Hepatocyte (in vitro differentiated cells): ENCODE measurements around the gene PSMB4. TPM values are rescaled to one million over a fixed set of nuclear protein-coding genes. Genes with fewer than 3 reads are reported as not detected.

Source experiments
- DNase-seq: peaks from one replicate; pipeline ENCODE4 v3.0.0-alpha.2; 2016; ENCODE audit warnings: low spot score
- H2AFZ ChIP-seq: fragments of 200-600 bp; sonication (generic); 2 replicates; pipeline ENCODE4 v1.6.0; 2016; ENCODE audit warnings: antibody characterized with exemption, mild to moderate bottlenecking
- H3K27ac ChIP-seq: fragments of 200-600 bp; sonication (generic); 2 replicates; pipeline ENCODE4 v1.5.1; 2016; ENCODE audit warnings: mild to moderate bottlenecking
- H3K27me3 ChIP-seq: fragments of 200-600 bp; sonication (generic); 2 replicates; pipeline ENCODE4 v1.6.1; 2016
- H3K36me3 ChIP-seq: fragments of 200-600 bp; sonication (generic); replicated peaks from 2 replicates; pipeline ENCODE4 v1.5.1; 2016; ENCODE audit warnings: low read depth; ENCODE audit not compliant: insufficient read depth
- H3K4me1 ChIP-seq: fragments of 200-600 bp; sonication (generic); 2 replicates; pipeline ENCODE4 v1.5.1; 2016; ENCODE audit warnings: mild to moderate bottlenecking, moderate library complexity; ENCODE audit not compliant: insufficient read depth
- H3K4me2 ChIP-seq: fragments of 200-600 bp; sonication (generic); 2 replicates; pipeline ENCODE4 v1.6.0; 2016
- H3K4me3 ChIP-seq: fragments of 200-600 bp; sonication (generic); 2 replicates; pipeline ENCODE4 v1.5.1; 2016; ENCODE audit warnings: mild to moderate bottlenecking
- H3K79me2 ChIP-seq: fragments of 200-600 bp; sonication (generic); 2 replicates; pipeline ENCODE4 v1.6.0; 2017; ENCODE audit warnings: mild to moderate bottlenecking
- H3K9me2 ChIP-seq: fragments of 200-600 bp; sonication (generic); replicated peaks from 2 replicates; pipeline ENCODE4 v1.6.0; 2017; ENCODE audit warnings: mild to moderate bottlenecking; ENCODE audit not compliant: insufficient read depth
- H3K9me3 ChIP-seq: fragments of 200-600 bp; sonication (generic); 2 replicates; pipeline ENCODE4 v1.5.1; 2016; ENCODE audit warnings: low read depth, mild to moderate bottlenecking
- H4K20me1 ChIP-seq: fragments of 200-600 bp; sonication (generic); 2 replicates; pipeline ENCODE4 v1.6.0; 2016; ENCODE audit warnings: mild to moderate bottlenecking; ENCODE audit not compliant: insufficient read depth, poor library complexity, severe bottlenecking
- EZH2 ChIP-seq: fragments of 200-600 bp; sonication (generic); IDR thresholded peaks from 2 replicates; pipeline ENCODE4 v1.6.1; 2016; ENCODE audit warnings: antibody characterized with exemption, mild to moderate bottlenecking, borderline replicate concordance
- EZH2phosphoT487 ChIP-seq: fragments of 200-600 bp; sonication (generic); IDR thresholded peaks from one replicate; pipeline ENCODE4 v1.6.1; 2018; ENCODE audit warnings: antibody characterized with exemption, mild to moderate bottlenecking, low read depth, moderate library complexity; ENCODE audit not compliant: unreplicated experiment, severe bottlenecking
- WGBS: methylation state at CpG from one replicate; pipeline ENCODE4 v1.1.6; 2016; ENCODE audit warnings: low lambda C conversion rate; ENCODE audit errors: missing lambda C conversion rate; 5-methylcytosine and 5-hydroxymethylcytosine counted together
- polyA plus RNA-seq: library from polyadenylated mRNA; unstranded; fragments of >200 nt; fragmentation: Nextera tagmentation; extraction: Ambion mirVana; gene quantifications from 2 replicates; pipeline ENCODE4 v1.2.1, GENCODE V29; 2016
- small RNA-seq: library from RNA; depleted of rRNA; stranded (forward); fragments of <200 nt; gene quantifications from one replicate; pipeline ENCODE3, GENCODE V24; 2014
- total RNA-seq: library from RNA; depleted of rRNA; stranded (reverse); fragments of >200 nt; gene quantifications from 2 replicates; pipeline ENCODE4 v1.2.3, GENCODE V29; 2014
- TF ChIP-seq, protein P1 (sequence below): fragments of 200-600 bp; sonication (generic); IDR thresholded peaks from 2 replicates; pipeline ENCODE4 v1.5.1; 2016; ENCODE audit warnings: antibody characterized with exemption, mild to moderate bottlenecking; ENCODE audit not compliant: poor library complexity

The PSMB4 gene
- total and polyA plus RNA-seq, 2 experiments from 2014 or later, result 71.4 to 240 TPM

DNA sequence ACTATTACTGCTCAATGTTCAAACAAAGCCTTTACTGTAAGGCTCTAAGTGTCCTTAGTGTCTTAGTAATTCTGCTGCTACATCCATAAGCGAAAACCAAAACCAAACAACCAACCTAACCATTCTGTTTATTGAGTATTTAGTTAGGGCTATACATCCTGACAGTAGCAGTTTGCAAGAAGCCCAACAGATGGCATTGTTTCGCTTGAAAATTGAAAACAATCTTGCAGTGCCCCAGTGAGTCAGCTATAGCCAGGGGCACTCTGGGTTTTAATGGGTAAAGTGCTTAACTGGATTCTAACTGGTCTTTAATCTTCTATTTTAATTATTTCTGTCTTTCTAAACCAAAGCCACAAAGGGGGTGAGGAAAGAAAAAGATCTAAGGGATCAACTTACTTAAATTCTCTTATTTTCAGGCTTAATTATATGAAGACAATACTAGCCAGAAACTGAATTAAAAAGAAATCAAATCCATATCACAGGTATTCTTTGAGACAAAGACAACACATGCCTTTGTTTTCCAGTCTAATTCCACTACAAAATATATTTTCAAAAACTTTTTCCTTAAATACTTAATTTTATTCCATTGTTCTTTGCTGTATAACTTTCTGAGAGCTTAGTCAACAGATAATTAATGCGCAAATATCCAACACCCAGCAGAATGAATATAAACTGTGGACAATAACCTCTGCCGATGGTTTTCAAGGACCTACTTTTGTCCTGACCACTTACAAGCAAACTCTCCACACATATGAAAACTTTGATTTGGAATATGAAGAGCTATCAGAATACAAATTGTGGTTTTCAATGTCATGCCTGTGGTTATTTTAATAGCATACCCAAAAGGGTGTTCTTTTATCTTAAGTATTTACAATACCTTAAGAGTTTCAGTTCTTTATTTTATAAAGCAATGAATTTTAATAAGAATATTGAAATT, 44.7 kb downstream of the PSMB4 start:
- H3K36me3 ChIP-seq, result no peaks in the 10 kb centered on the region
- peak overlapping the region; percentile 8 for H3K27ac ChIP-seq
- H3K4me1 ChIP-seq, result no peaks in the 10 kb centered on the region
- TF ChIP-seq EZH2, result no peak
- TF ChIP-seq EZH2phosphoT487, result no peak
- TF ChIP-seq, protein P1, sequence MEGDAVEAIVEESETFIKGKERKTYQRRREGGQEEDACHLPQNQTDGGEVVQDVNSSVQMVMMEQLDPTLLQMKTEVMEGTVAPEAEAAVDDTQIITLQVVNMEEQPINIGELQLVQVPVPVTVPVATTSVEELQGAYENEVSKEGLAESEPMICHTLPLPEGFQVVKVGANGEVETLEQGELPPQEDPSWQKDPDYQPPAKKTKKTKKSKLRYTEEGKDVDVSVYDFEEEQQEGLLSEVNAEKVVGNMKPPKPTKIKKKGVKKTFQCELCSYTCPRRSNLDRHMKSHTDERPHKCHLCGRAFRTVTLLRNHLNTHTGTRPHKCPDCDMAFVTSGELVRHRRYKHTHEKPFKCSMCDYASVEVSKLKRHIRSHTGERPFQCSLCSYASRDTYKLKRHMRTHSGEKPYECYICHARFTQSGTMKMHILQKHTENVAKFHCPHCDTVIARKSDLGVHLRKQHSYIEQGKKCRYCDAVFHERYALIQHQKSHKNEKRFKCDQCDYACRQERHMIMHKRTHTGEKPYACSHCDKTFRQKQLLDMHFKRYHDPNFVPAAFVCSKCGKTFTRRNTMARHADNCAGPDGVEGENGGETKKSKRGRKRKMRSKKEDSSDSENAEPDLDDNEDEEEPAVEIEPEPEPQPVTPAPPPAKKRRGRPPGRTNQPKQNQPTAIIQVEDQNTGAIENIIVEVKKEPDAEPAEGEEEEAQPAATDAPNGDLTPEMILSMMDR, result peak; percentile 87
- peaks cover 93% of the 10 kb centered on the region for H4K20me1 ChIP-seq
- H3K4me3 ChIP-seq, result no peak overlapping the region
- peaks cover 97% of the 10 kb centered on the region for H3K79me2 ChIP-seq
- 42% methylated on average over 4 of the region's 4 CpGs for WGBS
- no peak overlapping the region for H3K4me2 ChIP-seq
- no peaks in the 10 kb centered on the region for H3K9me2 ChIP-seq
- DNase-seq, result peak; percentile 87
- H3K27me3 ChIP-seq, result no peaks in the 10 kb centered on the region
- H2AFZ ChIP-seq, result no peak overlapping the region
- no peaks in the 10 kb centered on the region for H3K9me3 ChIP-seq

DNA sequence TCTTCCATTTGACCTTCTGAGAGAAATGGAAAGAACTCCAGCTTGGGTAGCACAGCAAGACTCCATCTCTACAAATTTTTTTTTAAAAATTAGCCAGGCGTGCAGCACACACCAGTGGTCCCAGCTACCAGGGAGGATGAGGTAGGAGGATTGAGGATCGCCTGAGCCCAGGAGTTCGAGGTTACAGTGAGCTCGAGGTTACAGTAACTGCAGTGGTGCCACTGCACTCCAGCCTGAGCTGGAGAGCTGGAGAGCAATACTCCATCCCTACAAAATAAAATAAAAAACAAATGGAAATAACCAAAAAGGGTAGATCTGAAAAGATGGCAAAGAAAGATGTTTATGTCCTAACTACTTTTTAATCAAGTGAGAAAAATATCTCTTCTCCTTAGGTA, 45.4 kb downstream of the PSMB4 start:
- H3K36me3 ChIP-seq, result no peaks in the 10 kb centered on the region
- peaks cover 97% of the 10 kb centered on the region for H3K79me2 ChIP-seq
- H3K4me2 ChIP-seq, result no peak overlapping the region
- TF ChIP-seq EZH2 (no peak), EZH2phosphoT487 (no peak)
- TF ChIP-seq, protein P1, result no peak
- WGBS, result 73% methylated on average over 4 of the region's 4 CpGs
- H4K20me1 ChIP-seq, result peaks cover 93% of the 10 kb centered on the region
- no peak overlapping the region for H2AFZ ChIP-seq
- peak overlapping the region; percentile 8 for H3K27ac ChIP-seq
- no peak for DNase-seq
- no peaks in the 10 kb centered on the region for H3K9me2 ChIP-seq
- no peak overlapping the region for H3K4me3 ChIP-seq
- H3K4me1 ChIP-seq, result no peaks in the 10 kb centered on the region
- H3K9me3 ChIP-seq, result no peaks in the 10 kb centered on the region
- no peaks in the 10 kb centered on the region for H3K27me3 ChIP-seq

DNA sequence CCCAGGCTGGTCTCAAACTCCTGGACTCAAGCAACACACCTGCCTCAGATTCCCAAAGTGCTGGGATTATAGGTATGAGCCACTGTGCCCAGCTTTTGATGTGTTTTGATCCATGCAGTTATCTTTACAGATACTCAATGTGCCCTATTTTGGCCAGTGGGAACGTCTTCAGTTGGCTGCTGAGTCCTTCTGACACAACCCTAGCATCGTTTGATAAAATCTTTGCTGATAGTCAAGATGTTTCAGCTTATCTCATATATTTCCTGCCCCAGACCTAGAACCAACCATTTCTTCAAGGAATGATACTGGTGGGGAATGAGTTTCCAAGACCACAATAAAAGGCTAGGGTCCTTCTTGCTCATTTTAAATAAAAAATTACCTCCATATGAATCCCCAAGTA, 48.3 kb downstream of the PSMB4 start:
- Histone ChIP-seq H3K27me3 (no peaks in the 10 kb centered on the region), H3K4me2 (no peak overlapping the region), H3K9me3 (no peaks in the 10 kb centered on the region), H3K79me2 (peaks cover 97% of the 10 kb centered on the region), H3K9me2 (no peaks in the 10 kb centered on the region), H3K27ac (no peak overlapping the region), H3K4me3 (no peak overlapping the region), H4K20me1 (peaks cover 92% of the 10 kb centered on the region), H3K36me3 (no peaks in the 10 kb centered on the region), H3K4me1 (no peaks in the 10 kb centered on the region), H2AFZ (no peak overlapping the region)
- TF ChIP-seq EZH2 (no peak), EZH2phosphoT487 (no peak)
- TF ChIP-seq, protein P1, result no peak
- DNase-seq, result no peak
- 65% methylated on average over 2 of the region's 2 CpGs for WGBS

Small RNAs within 50 kb of the gene (small RNA-seq; reads per million reads assigned to genes)
- 0.19 reads per million for gene RNY4P25

Other genes starting within 250 kb of the PSMB4 start
- 0.64 TPM in 1 of 2 replicates, not detected in the other for gene TNFAIP8L2, start 242.9 kb upstream of the PSMB4 start, total RNA-seq
- 0.70 TPM in 1 of 2 replicates, not detected in the other for gene TNFAIP8L2, start 242.9 kb upstream of the PSMB4 start, polyA plus RNA-seq
- 13.0 and 16.2 TPM in 2 replicates for gene LYSMD1, start 233.7 kb upstream of the PSMB4 start, total RNA-seq
- gene LYSMD1, start 233.7 kb upstream of the PSMB4 start, polyA plus RNA-seq, result 1.0 and 2.5 TPM in 2 replicates
- gene SCNM1, start 233.4 kb upstream of the PSMB4 start, total RNA-seq, result 21.5 and 26.4 TPM in 2 replicates
- 55.4 and 57.5 TPM in 2 replicates for gene SCNM1, start 233.4 kb upstream of the PSMB4 start, polyA plus RNA-seq
- not detected in 2 replicates for gene TMOD4, start 223.6 kb upstream of the PSMB4 start, total RNA-seq
- 0.44 TPM in 1 of 2 replicates, not detected in the other for gene TMOD4, start 223.6 kb upstream of the PSMB4 start, polyA plus RNA-seq
- gene VPS72, start 209.4 kb upstream of the PSMB4 start, total RNA-seq, result 46.0 and 48.1 TPM in 2 replicates
- gene VPS72, start 209.4 kb upstream of the PSMB4 start, polyA plus RNA-seq, result 52.2 and 53.1 TPM in 2 replicates
- gene PIP5K1A, start 201.0 kb upstream of the PSMB4 start, total RNA-seq, result 36.0 and 45.7 TPM in 2 replicates
- gene PIP5K1A, start 201.0 kb upstream of the PSMB4 start, polyA plus RNA-seq, result 17.3 and 27.0 TPM in 2 replicates
- gene PSMD4, start 144.8 kb upstream of the PSMB4 start, total RNA-seq, result 107 and 119 TPM in 2 replicates
- 161 and 168 TPM in 2 replicates for gene PSMD4, start 144.8 kb upstream of the PSMB4 start, polyA plus RNA-seq
- 16.8 and 19.9 TPM in 2 replicates for gene ZNF687, start 117.3 kb upstream of the PSMB4 start, total RNA-seq
- gene ZNF687, start 117.3 kb upstream of the PSMB4 start, polyA plus RNA-seq, result 3.6 and 4.3 TPM in 2 replicates
- 42.1 and 49.9 TPM in 2 replicates for gene PI4KB, start 72.2 kb upstream of the PSMB4 start, total RNA-seq
- gene PI4KB, start 72.2 kb upstream of the PSMB4 start, polyA plus RNA-seq, result 55.1 and 60.4 TPM in 2 replicates
- 43.0 and 48.8 TPM in 2 replicates for gene RFX5, start 52.3 kb upstream of the PSMB4 start, total RNA-seq
- gene RFX5, start 52.3 kb upstream of the PSMB4 start, polyA plus RNA-seq, result 14.1 and 18.0 TPM in 2 replicates
- gene SELENBP1, start 26.9 kb upstream of the PSMB4 start, total RNA-seq, result 49.1 and 63.9 TPM in 2 replicates
- gene SELENBP1, start 26.9 kb upstream of the PSMB4 start, polyA plus RNA-seq, result 86.4 and 101 TPM in 2 replicates
- 36.3 and 37.0 TPM in 2 replicates for gene POGZ, start 59.9 kb downstream of the PSMB4 start, total RNA-seq
- 12.9 and 16.2 TPM in 2 replicates for gene POGZ, start 59.9 kb downstream of the PSMB4 start, polyA plus RNA-seq
- gene CGN, start 111.8 kb downstream of the PSMB4 start, total RNA-seq, result 58.2 and 66.4 TPM in 2 replicates
- gene CGN, start 111.8 kb downstream of the PSMB4 start, polyA plus RNA-seq, result 46.3 and 54.5 TPM in 2 replicates
- gene TUFT1, start 140.7 kb downstream of the PSMB4 start, total RNA-seq, result 18.3 and 29.8 TPM in 2 replicates
- gene TUFT1, start 140.7 kb downstream of the PSMB4 start, polyA plus RNA-seq, result 29.2 and 30.1 TPM in 2 replicates
- gene SNX27, start 212.5 kb downstream of the PSMB4 start, total RNA-seq, result 35.1 and 38.7 TPM in 2 replicates
- 18.2 and 24.0 TPM in 2 replicates for gene SNX27, start 212.5 kb downstream of the PSMB4 start, polyA plus RNA-seq